GM12872 (cell line): ENCODE measurements around the gene SLC25A22.

Experiments
- CTCF ChIP-seq: IDR thresholded peaks from 3 replicates; pipeline ENCODE4 v1.5.1; 2011; ENCODE audit warnings: low read depth, mild to moderate bottlenecking, low read length, moderate library complexity; ENCODE audit not compliant: insufficient read depth

Gene SLC25A22

GRCh38 chr11:766936-767210 lies 31.2 kb downstream of the SLC25A22 start:
- no peak for TF ChIP-seq CTCF

DNA sequence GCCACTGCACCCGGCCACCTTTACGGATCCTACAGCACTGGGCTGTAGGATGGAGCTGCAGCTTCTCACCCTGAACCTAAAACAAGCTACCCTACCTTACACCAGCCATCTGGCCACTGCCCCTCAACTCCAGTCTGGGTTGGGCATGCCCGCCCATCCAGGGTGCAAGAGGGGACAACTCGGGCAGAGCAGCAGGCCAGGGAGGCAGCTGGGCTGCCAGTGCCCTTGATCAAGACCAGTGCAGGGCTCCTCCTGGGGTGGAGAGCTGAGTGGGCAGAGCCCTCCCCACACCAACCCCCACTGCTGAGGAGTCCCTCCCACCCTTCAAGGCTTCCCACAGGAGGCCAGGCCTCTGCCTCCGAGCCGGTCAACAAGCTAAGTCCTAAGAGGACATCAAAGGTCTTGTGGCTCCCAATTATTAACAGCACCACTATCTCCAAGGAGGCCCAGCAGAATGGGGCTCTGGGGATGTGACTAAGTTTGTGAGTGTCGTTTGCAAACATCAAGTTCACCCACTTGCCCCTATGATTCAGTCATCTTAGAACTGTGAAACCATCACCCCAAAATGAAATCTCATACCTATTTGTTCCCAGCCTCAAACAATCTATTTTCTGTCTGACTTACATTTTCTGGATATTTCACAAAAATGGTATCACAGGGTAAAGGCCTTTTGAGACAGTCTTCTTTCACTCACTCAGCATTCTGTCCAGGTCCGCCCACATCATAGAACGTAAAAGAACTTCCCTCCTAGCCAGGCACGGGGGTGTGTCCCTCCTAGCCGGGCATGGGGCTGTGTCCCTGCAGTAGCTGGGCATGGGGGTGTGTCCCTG lies 31.8 kb downstream of the SLC25A22 start:
- no peak for TF ChIP-seq CTCF

- TF ChIP-seq CTCF, result no peak
Measured at GRCh38 chr11:765802-766091, 32.3 kb downstream of the SLC25A22 start.

GRCh38 chr11:765025-765801 lies 32.9 kb downstream of the SLC25A22 start:
- peak; percentile 76 for TF ChIP-seq CTCF

- TF ChIP-seq CTCF, result no peak
Measured at GRCh38 chr11:764322-765024, 33.6 kb downstream of the SLC25A22 start.

GRCh38 chr11:763549-764321 lies 34.3 kb downstream of the SLC25A22 start:
- no peak for TF ChIP-seq CTCF

DNA sequence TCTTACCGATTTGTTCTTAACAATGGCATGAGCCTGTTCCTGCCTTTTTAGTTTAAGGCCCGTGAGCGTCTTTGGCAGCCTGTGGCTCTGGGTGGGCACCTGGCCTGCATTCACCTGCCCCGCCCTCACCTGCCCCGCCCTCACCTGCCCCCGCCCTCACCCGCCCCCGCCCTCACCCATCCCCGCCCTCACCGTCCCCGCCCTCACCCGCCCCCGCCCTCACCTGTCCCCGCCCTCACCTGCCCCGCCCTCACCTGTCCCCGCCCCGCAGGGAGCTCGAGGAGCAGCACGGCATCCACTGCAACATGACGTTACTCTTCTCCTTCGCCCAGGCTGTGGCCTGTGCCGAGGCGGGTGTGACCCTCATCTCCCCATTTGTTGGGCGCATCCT lies 35.0 kb downstream of the SLC25A22 start:
- no peak for TF ChIP-seq CTCF
